Neural progenitor cell (in vitro differentiated cells): Measurements from ENCODE around the gene BCLAF1. TPM values are rescaled to one million over a fixed set of nuclear protein-coding genes. Genes with fewer than 3 reads are reported as not detected.
A peak's percentile ranks its signal among the peaks of the same experiment; 100 is the strongest.

Experiments used
- DNase-seq: peaks from one replicate; pipeline ENCODE4 v3.0.0-alpha.2; 2016; ENCODE audit warnings: low spot score
- H2AFZ ChIP-seq: fragments of 200-600 bp; sonication (generic); replicated peaks from 2 replicates; pipeline ENCODE4 v1.6.1; 2016; ENCODE audit warnings: antibody characterized with exemption
- H3F3A ChIP-seq: fragments of 200-600 bp; sonication (generic); 2 replicates; pipeline ENCODE4 v1.6.1; 2016; ENCODE audit warnings: antibody characterized with exemption, low read depth
- H3K27ac ChIP-seq: fragments of 200-600 bp; sonication (generic); 2 replicates; pipeline ENCODE4 v1.5.1; 2016; ENCODE audit warnings: mild to moderate bottlenecking
- H3K27me3 ChIP-seq: fragments of 200-600 bp; sonication (generic); 2 replicates; pipeline ENCODE4 v1.6.1; 2016; ENCODE audit warnings: mild to moderate bottlenecking, moderate library complexity
- H3K36me3 ChIP-seq: fragments of 200-600 bp; sonication (generic); 2 replicates; pipeline ENCODE4 v1.5.1; 2016
- H3K4me1 ChIP-seq: fragments of 200-600 bp; sonication (generic); 2 replicates; pipeline ENCODE4 v1.6.1; 2016; ENCODE audit warnings: mixed run types
- H3K4me2 ChIP-seq: fragments of 200-600 bp; sonication (generic); 2 replicates; pipeline ENCODE4 v1.6.1; 2016
- H3K4me3 ChIP-seq: fragments of 200-600 bp; sonication (generic); 2 replicates; pipeline ENCODE4 v1.5.1; 2016
- H3K79me2 ChIP-seq: fragments of 200-600 bp; sonication (generic); 2 replicates; pipeline ENCODE4 v1.6.1; 2016; ENCODE audit warnings: low read depth
- H3K9ac ChIP-seq: fragments of 200-600 bp; sonication (generic); 2 replicates; pipeline ENCODE4 v1.6.1; 2016
- H3K9me3 ChIP-seq: fragments of 200-600 bp; sonication (generic); 2 replicates; pipeline ENCODE4 v1.5.1; 2016; ENCODE audit warnings: low read depth
- H4K20me1 ChIP-seq: fragments of 200-600 bp; sonication (generic); 2 replicates; pipeline ENCODE4 v1.6.1; 2016; ENCODE audit warnings: low read depth
- H3K27ac Mint-ChIP-seq: 3 replicates; pipeline ENCODE4 v1.8.0; 2021; ENCODE audit warnings: mixed read lengths
- H3K27me3 Mint-ChIP-seq: 2 replicates; pipeline ENCODE4 v1.8.0; 2022; ENCODE audit warnings: low read depth, mild to moderate bottlenecking, inconsistent platforms, moderate library complexity, mixed read lengths; ENCODE audit not compliant: insufficient read depth
- H3K36me3 Mint-ChIP-seq: 3 replicates; pipeline ENCODE4 v1.8.0; 2021; ENCODE audit warnings: mixed read lengths
- H3K4me1 Mint-ChIP-seq: 3 replicates; pipeline ENCODE4 v1.8.0; 2021; ENCODE audit warnings: mixed read lengths
- H3K4me3 Mint-ChIP-seq: 3 replicates; pipeline ENCODE4 v1.8.0; 2021; ENCODE audit warnings: mild to moderate bottlenecking, moderate library complexity, mixed read lengths
- H3K9me3 Mint-ChIP-seq: 3 replicates; pipeline ENCODE4 v1.8.0; 2020; ENCODE audit warnings: mixed read lengths
- EZH2 ChIP-seq: fragments of 200-600 bp; sonication (generic); IDR thresholded peaks from 2 replicates; pipeline ENCODE4 v1.6.1; 2017; ENCODE audit warnings: antibody characterized with exemption, mild to moderate bottlenecking, moderate library complexity
- EZH2phosphoT487 ChIP-seq: fragments of 200-600 bp; sonication (generic); IDR thresholded peaks from 2 replicates; pipeline ENCODE4 v1.6.1; 2017; ENCODE audit warnings: antibody characterized with exemption
- total RNA-seq: library from RNA; depleted of rRNA; stranded (reverse); fragments of >200 nt; gene quantifications from 2 replicates; pipeline ENCODE4 v1.2.3, GENCODE V29; 2015; ENCODE audit warnings: low replicate concordance
- TF ChIP-seq, protein P1 (sequence below): fragments of 200-600 bp; sonication (generic); IDR thresholded peaks from 2 replicates; pipeline ENCODE4 v1.5.1; 2017; ENCODE audit warnings: antibody characterized with exemption, mild to moderate bottlenecking

Gene BCLAF1
- total RNA-seq, 1 donor from 2014 or later: 190 TPM

GRCh38 chr6:136317971-136318370 is 28.3 kb upstream of the BCLAF1 start:
- DNase-seq: no peak
- Histone ChIP-seq H3F3A (no peaks in the 10 kb centered on the region), H3K36me3 (no peaks in the 10 kb centered on the region), H3K4me3 (no peak overlapping the region), H4K20me1 (no peaks in the 10 kb centered on the region), H3K27ac (no peak overlapping the region), H3K9ac (no peak overlapping the region), H3K4me2 (no peak overlapping the region), H3K4me1 (no peaks in the 10 kb centered on the region), H3K9me3 (no peaks in the 10 kb centered on the region), H3K79me2 (no peaks in the 10 kb centered on the region), H2AFZ (no peak overlapping the region), H3K27me3 (no peaks in the 10 kb centered on the region)
- peak overlapping the region; percentile 60 for H3K27ac Mint-ChIP-seq
- no peaks in the 10 kb centered on the region for H3K9me3 Mint-ChIP-seq
- H3K4me3 Mint-ChIP-seq: no peak overlapping the region
- peaks cover 9% of the 10 kb centered on the region for H3K27me3 Mint-ChIP-seq
- no peaks in the 10 kb centered on the region for H3K36me3 Mint-ChIP-seq
- H3K4me1 Mint-ChIP-seq: peaks cover 6% of the 10 kb centered on the region
- TF ChIP-seq EZH2phosphoT487 (no peak), EZH2 (no peak)
- TF ChIP-seq, protein P1, sequence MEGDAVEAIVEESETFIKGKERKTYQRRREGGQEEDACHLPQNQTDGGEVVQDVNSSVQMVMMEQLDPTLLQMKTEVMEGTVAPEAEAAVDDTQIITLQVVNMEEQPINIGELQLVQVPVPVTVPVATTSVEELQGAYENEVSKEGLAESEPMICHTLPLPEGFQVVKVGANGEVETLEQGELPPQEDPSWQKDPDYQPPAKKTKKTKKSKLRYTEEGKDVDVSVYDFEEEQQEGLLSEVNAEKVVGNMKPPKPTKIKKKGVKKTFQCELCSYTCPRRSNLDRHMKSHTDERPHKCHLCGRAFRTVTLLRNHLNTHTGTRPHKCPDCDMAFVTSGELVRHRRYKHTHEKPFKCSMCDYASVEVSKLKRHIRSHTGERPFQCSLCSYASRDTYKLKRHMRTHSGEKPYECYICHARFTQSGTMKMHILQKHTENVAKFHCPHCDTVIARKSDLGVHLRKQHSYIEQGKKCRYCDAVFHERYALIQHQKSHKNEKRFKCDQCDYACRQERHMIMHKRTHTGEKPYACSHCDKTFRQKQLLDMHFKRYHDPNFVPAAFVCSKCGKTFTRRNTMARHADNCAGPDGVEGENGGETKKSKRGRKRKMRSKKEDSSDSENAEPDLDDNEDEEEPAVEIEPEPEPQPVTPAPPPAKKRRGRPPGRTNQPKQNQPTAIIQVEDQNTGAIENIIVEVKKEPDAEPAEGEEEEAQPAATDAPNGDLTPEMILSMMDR: no peak

- Mint-ChIP-seq H3K27ac (peak overlapping the region; percentile 25), H3K27me3 (peaks cover 9% of the 10 kb centered on the region), H3K36me3 (no peaks in the 10 kb centered on the region), H3K4me3 (no peak overlapping the region), H3K4me1 (peaks cover 3% of the 10 kb centered on the region), H3K9me3 (no peaks in the 10 kb centered on the region)
- no peak overlapping the region for H3K9ac ChIP-seq
- DNase-seq: peak; percentile 71
- H3K79me2 ChIP-seq: no peaks in the 10 kb centered on the region
- TF ChIP-seq, protein P1: peak; percentile 79
- no peak for TF ChIP-seq EZH2phosphoT487
- H3K4me2 ChIP-seq: no peak overlapping the region
- no peaks in the 10 kb centered on the region for H3K4me1 ChIP-seq
- H3K27me3 ChIP-seq: no peaks in the 10 kb centered on the region
- no peaks in the 10 kb centered on the region for H3F3A ChIP-seq
- no peak overlapping the region for H3K27ac ChIP-seq
- no peaks in the 10 kb centered on the region for H4K20me1 ChIP-seq
- no peaks in the 10 kb centered on the region for H3K36me3 ChIP-seq
- H3K9me3 ChIP-seq: no peaks in the 10 kb centered on the region
- no peak overlapping the region for H3K4me3 ChIP-seq
- no peak overlapping the region for H2AFZ ChIP-seq
Observed at GRCh38 chr6:136317021-136317694, 27.5 kb upstream of the BCLAF1 start.

- TF ChIP-seq, protein P1: no peak
- no peak for TF ChIP-seq EZH2
- TF ChIP-seq EZH2phosphoT487: no peak
- Histone ChIP-seq H3K27ac (no peak overlapping the region), H3K9ac (no peak overlapping the region), H3K36me3 (no peaks in the 10 kb centered on the region), H3K79me2 (no peaks in the 10 kb centered on the region), H3K4me1 (no peaks in the 10 kb centered on the region), H4K20me1 (no peaks in the 10 kb centered on the region), H3K27me3 (no peaks in the 10 kb centered on the region), H3F3A (no peaks in the 10 kb centered on the region), H2AFZ (no peak overlapping the region), H3K9me3 (no peaks in the 10 kb centered on the region), H3K4me2 (no peak overlapping the region), H3K4me3 (no peak overlapping the region)
- no peaks in the 10 kb centered on the region for H3K4me1 Mint-ChIP-seq
- H3K27me3 Mint-ChIP-seq: peaks cover 7% of the 10 kb centered on the region
- H3K36me3 Mint-ChIP-seq: no peaks in the 10 kb centered on the region
- H3K27ac Mint-ChIP-seq: no peak overlapping the region
- no peak overlapping the region for H3K4me3 Mint-ChIP-seq
- no peaks in the 10 kb centered on the region for H3K9me3 Mint-ChIP-seq
- no peak for DNase-seq
Observed at GRCh38 chr6:136315594-136315993, 25.9 kb upstream of the BCLAF1 start.
